Panc1 (cell line): ENCODE results near the gene ORMDL2.

Experiments used
- CTCF ChIP-seq: fragments of 450-650 bp; IDR thresholded peaks from 2 replicates; pipeline ENCODE4 v1.5.1; 2017; ENCODE audit warnings: mild to moderate bottlenecking
- TCF7L2 ChIP-seq: IDR thresholded peaks from 2 replicates; pipeline ENCODE4 v1.6.1; 2011; ENCODE audit warnings: mild to moderate bottlenecking, low read depth, low read length, inconsistent platforms

GRCh38 chr12:55817345-55818139 lies at the start of gene ORMDL2, which contains the start of gene SARNP:
- no peak for TF ChIP-seq CTCF
- TF ChIP-seq TCF7L2, result no peak
